Measurements from ENCODE around the gene DNAH9.

- no peak for TF ChIP-seq CTCF (IDR thresholded peaks at IDR 0.05 in 4 of 5, conservative IDR thresholded peaks at IDR 0.05 in 1 of 5)
- no peak for TF ChIP-seq POLR2A (IDR thresholded peaks at IDR 0.05)
Measured at GRCh38 chr17:11624976-11625375, 26.7 kb downstream of the DNAH9 start.

Data from gastrocnemius medialis (tissue), 4 donors.